SK-MEL-5 (cell line): ENCODE data around the gene PHF3. TPM values are rescaled to one million over a fixed set of nuclear protein-coding genes. Genes with fewer than 3 reads are reported as not detected.
A peak's percentile ranks its signal among the peaks of the same experiment; 100 is the strongest.
"Not testable (repeated sequence)": the region's sequence is repeated elsewhere in the genome, so short reads cannot be mapped to it uniquely, and the experiment has no call there.

Source experiments
- DNase-seq: peaks from one replicate; pipeline ENCODE4 v3.0.0-alpha.2; 2016; ENCODE audit warnings: low read depth, low spot score
- in situ Hi-C: cut with HindIII; loops from 2 replicates; pipeline ENCODE4 v1.10.0; 2016; ENCODE audit warnings: low sequenced_read_pairs, high pct_unique_total_duplicates, low pct_unique_long_range_greater_than_20kb
- small RNA-seq, 2 experiments: library from RNA; depleted of rRNA; stranded (forward); fragments of <200 nt; gene quantifications; one replicate each; pipeline ENCODE3, GENCODE V24; 2014
- total RNA-seq: library from RNA; depleted of rRNA; stranded (reverse); fragments of >200 nt; shearing (Covaris generic); gene quantifications from 2 replicates; pipeline ENCODE4 v1.2.3, GENCODE V29; 2014; rRNA removed

PHF3 gene
- total RNA-seq, 1 experiment from 2014 or later = 43.9 TPM

GRCh38 chr6:63738190-63738589, 102.6 kb downstream of the PHF3 start:
- DNase-seq, in situ Hi-C loops: not testable (repeated sequence)

- no peak for DNase-seq
- in situ Hi-C loops = no loop called here
Measured at GRCh38 chr6:63739094-63739687, 103.6 kb downstream of the PHF3 start.

- DNase-seq = no peak
- in situ Hi-C loops = no loop called here
Measured at GRCh38 chr6:63740709-63741108, 105.1 kb downstream of the PHF3 start.

- in situ Hi-C loops = no loop called here
- DNase-seq = no peak
Measured at GRCh38 chr6:63742060-63742459, 106.5 kb downstream of the PHF3 start.

GRCh38 chr6:63743691-63744090, 108.1 kb downstream of the PHF3 start:
- in situ Hi-C loops = no loop called here

GRCh38 chr6:63744810-63745209, 109.2 kb downstream of the PHF3 start:
- no peak for DNase-seq
- in situ Hi-C loops = no loop called here

More at GRCh38 chr6:63743691-63744090, 108.1 kb downstream of the PHF3 start:
- DNase-seq = no peak

GRCh38 chr6:63745784-63746183, 110.2 kb downstream of the PHF3 start:
- no peak for DNase-seq
- in situ Hi-C loops = no loop called here

GRCh38 chr6:63750400-63750799, 114.8 kb downstream of the PHF3 start:
- in situ Hi-C loops = no loop called here
- no peak for DNase-seq

- in situ Hi-C loops, DNase-seq: not testable (repeated sequence)
Measured at GRCh38 chr6:63757275-63757674, 121.7 kb downstream of the PHF3 start.

- no peak for DNase-seq
- in situ Hi-C loops = no loop called here
Measured at GRCh38 chr6:63757826-63758225, 122.2 kb downstream of the PHF3 start.

- in situ Hi-C loops = no loop called here
- peak; percentile 27 for DNase-seq
Measured at GRCh38 chr6:63759605-63760105, 124.1 kb downstream of the PHF3 start.

- in situ Hi-C loops = no loop called here
- no peak for DNase-seq
Measured at GRCh38 chr6:63760199-63760598, 124.6 kb downstream of the PHF3 start.

GRCh38 chr6:63764318-63764916, 128.8 kb downstream of the PHF3 start:
- DNase-seq = peak; percentile 58
- in situ Hi-C loops = no loop called here

Small RNA genes lying within 50 kb of the gene (small RNA-seq; reads per million reads assigned to genes)
- gene AL513043.1 = 0 reads per million in 2 experiments

Other genes with a start within 250 kb of the PHF3 start
- gene PTP4A1, start 63.3 kb upstream of the PHF3 start, total RNA-seq = 274 and 284 TPM in 2 replicates